ENCODE data around the gene TMUB1.

TMUB1 gene

DNA sequence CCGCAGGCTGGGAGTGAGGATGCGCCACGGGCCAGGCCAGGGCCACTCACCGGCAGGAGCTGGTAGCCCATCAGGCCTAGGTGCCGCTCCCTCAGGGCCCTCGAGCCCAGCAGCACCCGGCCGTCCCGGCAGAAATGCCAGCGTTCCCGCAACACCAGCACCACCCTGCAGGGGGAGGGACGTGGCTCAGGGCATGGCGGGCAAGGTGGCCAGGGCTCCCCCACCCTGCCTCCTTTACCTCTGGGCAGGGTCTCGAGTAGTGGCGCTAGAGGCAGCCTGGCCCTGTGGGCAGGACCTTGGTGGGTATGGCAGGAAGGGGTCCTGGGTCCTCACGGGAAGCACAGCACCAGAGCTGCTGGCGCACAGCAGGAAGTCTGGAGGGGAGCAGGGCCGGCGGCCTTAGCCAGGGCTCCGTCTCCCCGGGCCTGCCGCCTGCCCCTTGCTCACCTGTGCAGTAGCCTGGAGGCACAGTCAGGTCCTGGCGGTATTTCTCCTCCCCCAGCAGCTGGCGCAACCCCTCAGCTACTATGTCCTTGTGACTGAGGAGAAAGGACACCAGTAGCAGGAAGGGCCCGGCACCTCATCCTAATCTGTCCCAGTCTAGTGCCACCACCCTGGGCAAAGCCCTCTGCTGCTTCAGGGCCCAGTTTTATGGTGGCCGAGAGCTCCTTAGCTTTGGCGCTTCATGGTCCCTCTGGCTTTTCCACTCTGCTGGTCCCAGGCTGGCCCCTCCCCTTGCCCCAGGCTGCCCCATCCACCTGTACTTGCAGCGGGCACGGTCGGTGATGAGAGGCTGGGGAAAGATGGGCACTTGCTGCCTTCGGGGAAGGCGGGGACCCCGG, 6.2 kb downstream of the TMUB1 start:
- Histone ChIP-seq H3K27me3 (replicated peaks; ENCODE audit: control insufficient read depth, insufficient read depth, low read length) (no peaks in the 10 kb centered on the region), H3K36me3 (ENCODE audit: control insufficient read depth, insufficient read depth, low read length) (peaks cover 39% of the 10 kb centered on the region), H3K4me3 (replicated peaks; ENCODE audit: low read depth, low read length) (no peak overlapping the region)
- TF ChIP-seq, protein P1, sequence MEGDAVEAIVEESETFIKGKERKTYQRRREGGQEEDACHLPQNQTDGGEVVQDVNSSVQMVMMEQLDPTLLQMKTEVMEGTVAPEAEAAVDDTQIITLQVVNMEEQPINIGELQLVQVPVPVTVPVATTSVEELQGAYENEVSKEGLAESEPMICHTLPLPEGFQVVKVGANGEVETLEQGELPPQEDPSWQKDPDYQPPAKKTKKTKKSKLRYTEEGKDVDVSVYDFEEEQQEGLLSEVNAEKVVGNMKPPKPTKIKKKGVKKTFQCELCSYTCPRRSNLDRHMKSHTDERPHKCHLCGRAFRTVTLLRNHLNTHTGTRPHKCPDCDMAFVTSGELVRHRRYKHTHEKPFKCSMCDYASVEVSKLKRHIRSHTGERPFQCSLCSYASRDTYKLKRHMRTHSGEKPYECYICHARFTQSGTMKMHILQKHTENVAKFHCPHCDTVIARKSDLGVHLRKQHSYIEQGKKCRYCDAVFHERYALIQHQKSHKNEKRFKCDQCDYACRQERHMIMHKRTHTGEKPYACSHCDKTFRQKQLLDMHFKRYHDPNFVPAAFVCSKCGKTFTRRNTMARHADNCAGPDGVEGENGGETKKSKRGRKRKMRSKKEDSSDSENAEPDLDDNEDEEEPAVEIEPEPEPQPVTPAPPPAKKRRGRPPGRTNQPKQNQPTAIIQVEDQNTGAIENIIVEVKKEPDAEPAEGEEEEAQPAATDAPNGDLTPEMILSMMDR (IDR thresholded peaks at IDR 0.05; ENCODE audit: insufficient read depth, low read length, poor library complexity, severe bottlenecking) = peak; percentile 30
- no peak for DNase-seq (ENCODE audit: extremely low read depth, insufficient read length)

DNA sequence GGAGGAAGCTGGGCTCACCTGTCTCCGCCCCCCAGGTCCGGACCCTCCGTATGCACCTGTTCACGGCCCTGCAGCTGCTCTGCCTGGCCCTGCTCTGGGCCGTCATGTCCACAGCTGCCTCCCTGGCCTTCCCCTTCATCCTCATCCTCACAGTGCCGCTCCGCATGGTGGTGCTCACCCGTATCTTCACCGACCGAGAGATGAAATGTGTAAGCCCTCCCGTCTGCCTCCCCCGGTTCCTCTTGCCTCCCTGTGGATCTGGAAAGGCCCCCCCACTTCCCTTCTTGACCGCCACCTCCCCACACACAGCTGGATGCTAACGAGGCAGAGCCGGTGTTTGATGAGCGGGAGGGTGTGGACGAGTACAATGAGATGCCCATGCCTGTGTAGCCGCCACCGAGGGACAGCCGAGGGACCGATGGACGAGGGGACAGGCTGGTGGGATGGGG, 7.3 kb downstream of the TMUB1 start:
- TF ChIP-seq, protein P1 (IDR thresholded peaks at IDR 0.05; ENCODE audit: insufficient read depth, low read length, poor library complexity, severe bottlenecking) = no peak
- Histone ChIP-seq H3K27me3 (replicated peaks; ENCODE audit: control insufficient read depth, insufficient read depth, low read length) (no peaks in the 10 kb centered on the region), H3K4me3 (replicated peaks; ENCODE audit: low read depth, low read length) (no peak overlapping the region), H3K36me3 (ENCODE audit: control insufficient read depth, insufficient read depth, low read length) (peaks cover 39% of the 10 kb centered on the region)
- DNase-seq (ENCODE audit: extremely low read depth, insufficient read length) = no peak

DNA sequence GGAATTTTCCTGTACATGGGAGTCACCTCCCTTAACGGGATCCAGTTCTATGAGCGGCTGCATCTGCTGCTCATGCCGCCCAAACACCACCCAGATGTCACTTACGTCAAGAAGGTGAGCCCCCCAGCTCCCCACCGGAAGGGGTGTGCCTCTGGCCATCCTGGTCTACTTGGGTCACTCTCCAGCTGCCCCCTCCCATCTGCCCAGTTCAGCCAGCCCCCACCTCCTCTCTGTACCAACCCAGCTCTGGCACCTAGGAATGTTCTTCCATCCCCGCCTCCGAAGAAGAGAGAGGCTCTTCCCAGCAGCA, 7.7 kb downstream of the TMUB1 start:
- TF ChIP-seq, protein P1 (IDR thresholded peaks at IDR 0.05; ENCODE audit: insufficient read depth, low read length, poor library complexity, severe bottlenecking) = no peak
- no peak for DNase-seq (ENCODE audit: extremely low read depth, insufficient read length)
- Histone ChIP-seq H3K36me3 (ENCODE audit: control insufficient read depth, insufficient read depth, low read length) (peaks cover 43% of the 10 kb centered on the region), H3K27me3 (replicated peaks; ENCODE audit: control insufficient read depth, insufficient read depth, low read length) (no peaks in the 10 kb centered on the region), H3K4me3 (replicated peaks; ENCODE audit: low read depth, low read length) (no peak overlapping the region)

DNA sequence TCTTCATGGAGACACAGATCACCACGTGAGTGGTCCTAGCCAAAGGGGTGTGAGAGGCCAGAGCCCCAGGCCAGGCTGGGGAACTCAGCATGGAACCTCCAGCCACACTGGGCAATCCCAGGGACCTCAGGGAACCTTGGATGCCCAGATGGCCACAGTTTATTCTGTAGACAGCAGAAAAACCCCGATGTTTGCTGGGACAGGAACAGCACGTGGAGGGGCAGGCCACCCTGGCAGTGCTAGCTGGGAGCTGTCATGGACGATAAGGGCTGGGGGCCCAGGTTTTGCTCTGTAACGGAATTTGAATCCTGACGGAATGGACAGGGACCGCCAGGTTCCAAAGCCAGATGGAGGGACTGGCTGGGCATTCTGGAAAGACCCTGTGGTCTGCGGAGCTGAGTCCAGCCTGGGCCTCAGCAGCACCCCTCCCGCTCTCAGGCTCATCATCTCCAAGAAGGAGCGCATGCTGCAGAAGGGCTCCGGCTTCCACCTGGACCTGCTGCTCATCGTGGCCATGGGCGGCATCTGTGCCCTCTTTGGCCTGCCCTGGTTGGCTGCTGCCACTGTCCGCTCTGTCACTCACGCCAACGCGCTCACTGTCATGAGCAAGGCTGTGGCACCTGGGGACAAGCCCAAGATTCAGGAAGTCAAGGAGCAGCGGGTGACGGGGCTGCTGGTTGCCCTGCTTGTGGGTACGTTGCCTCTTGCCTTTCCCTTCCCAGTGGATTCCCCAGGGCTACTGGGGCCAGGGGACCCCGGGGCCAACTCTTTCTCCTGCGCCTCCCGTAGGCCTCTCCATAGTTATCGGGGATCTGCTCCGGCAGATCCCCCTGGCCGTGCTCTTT, 8.3 kb downstream of the TMUB1 start:
- H3K36me3 ChIP-seq (ENCODE audit: control insufficient read depth, insufficient read depth, low read length) = peaks cover 48% of the 10 kb centered on the region
- no peaks in the 10 kb centered on the region for H3K27me3 ChIP-seq (replicated peaks; ENCODE audit: control insufficient read depth, insufficient read depth, low read length)
- no peak for DNase-seq (ENCODE audit: extremely low read depth, insufficient read length)
- TF ChIP-seq, protein P1 (IDR thresholded peaks at IDR 0.05; ENCODE audit: insufficient read depth, low read length, poor library complexity, severe bottlenecking) = no peak
- no peak overlapping the region for H3K4me3 ChIP-seq (replicated peaks; ENCODE audit: low read depth, low read length)

DNA sequence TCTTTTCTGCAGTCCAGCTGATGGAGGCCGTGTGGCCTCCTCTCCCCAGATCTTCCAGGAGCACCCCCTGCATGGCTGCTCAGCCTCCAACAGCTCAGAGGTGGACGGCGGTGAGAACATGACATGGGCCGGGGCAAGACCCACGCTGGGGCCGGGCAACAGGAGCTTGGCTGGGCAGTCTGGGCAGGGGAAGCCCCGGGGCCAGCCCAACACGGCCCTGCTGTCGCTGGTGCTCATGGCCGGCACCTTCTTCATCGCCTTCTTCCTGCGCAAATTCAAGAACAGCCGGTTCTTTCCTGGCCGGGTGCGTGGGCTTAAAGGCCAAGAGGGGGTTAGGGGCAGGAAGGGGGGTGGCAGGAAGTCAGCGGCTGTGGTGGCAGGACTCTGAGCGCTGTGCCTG, 9.3 kb downstream of the TMUB1 start:
- H3K27me3 ChIP-seq (replicated peaks; ENCODE audit: control insufficient read depth, insufficient read depth, low read length) = no peaks in the 10 kb centered on the region

More for the DNA sequence above, 9.3 kb downstream of the TMUB1 start:
- no peak overlapping the region for H3K4me3 ChIP-seq (replicated peaks; ENCODE audit: low read depth, low read length)
- H3K36me3 ChIP-seq (ENCODE audit: control insufficient read depth, insufficient read depth, low read length) = peaks cover 55% of the 10 kb centered on the region
- no peak for DNase-seq (ENCODE audit: extremely low read depth, insufficient read length)
- TF ChIP-seq, protein P1 (IDR thresholded peaks at IDR 0.05; ENCODE audit: insufficient read depth, low read length, poor library complexity, severe bottlenecking) = no peak
